OCI-M1 (cell line): ENCODE results near the gene SPRED1.
A peak's percentile ranks its signal among the peaks of the same experiment; 100 is the strongest.
"Not testable (repeated sequence)": the region's sequence is repeated elsewhere in the genome, so short reads cannot be mapped to it uniquely, and the experiment has no call there.

Source experiments
- DNase-seq: peaks from one replicate; lab custom pipeline; 2025; lab: John Stamatoyannopoulos, UW

Gene SPRED1

GRCh38 chr15:38237021-38237420 is 15.6 kb upstream of the SPRED1 start:
- not testable (repeated sequence) for DNase-seq

GRCh38 chr15:38238311-38238710 is 14.3 kb upstream of the SPRED1 start:
- no peak for DNase-seq

- no peak for DNase-seq
Measured at GRCh38 chr15:38242055-38242454, 10.6 kb upstream of the SPRED1 start.

- no peak for DNase-seq
Measured at GRCh38 chr15:38243278-38244055, 9.2 kb upstream of the SPRED1 start.

- DNase-seq, result no peak
Measured at GRCh38 chr15:38247336-38247735, 5.3 kb upstream of the SPRED1 start.

GRCh38 chr15:38253351-38253781 is 730 bp downstream of the SPRED1 start:
- peak; percentile 71 for DNase-seq

- DNase-seq, result peak; percentile 91
Measured at GRCh38 chr15:38254051-38254883, 1.6 kb downstream of the SPRED1 start.

- DNase-seq, result peak; percentile 39
Measured at GRCh38 chr15:38255690-38256089, 3.1 kb downstream of the SPRED1 start.

GRCh38 chr15:38257676-38258075 is 5.0 kb downstream of the SPRED1 start:
- DNase-seq, result peak; percentile 38

- no peak for DNase-seq
Measured at GRCh38 chr15:38259134-38259533, 6.5 kb downstream of the SPRED1 start.

- no peak for DNase-seq
Measured at GRCh38 chr15:38260077-38260476, 7.4 kb downstream of the SPRED1 start.

- no peak for DNase-seq
Measured at GRCh38 chr15:38263251-38263650, 10.6 kb downstream of the SPRED1 start.

- no peak for DNase-seq
Measured at GRCh38 chr15:38263996-38264395, 11.4 kb downstream of the SPRED1 start.

- DNase-seq, result no peak
Measured at GRCh38 chr15:38266247-38266986, 13.8 kb downstream of the SPRED1 start.

GRCh38 chr15:38267421-38268022 is 14.9 kb downstream of the SPRED1 start:
- no peak for DNase-seq

GRCh38 chr15:38271144-38271543 is 18.5 kb downstream of the SPRED1 start:
- no peak for DNase-seq

GRCh38 chr15:38271895-38272294 is 19.3 kb downstream of the SPRED1 start:
- no peak for DNase-seq

GRCh38 chr15:38272431-38272830 is 19.8 kb downstream of the SPRED1 start:
- DNase-seq, result not testable (repeated sequence)

- DNase-seq, result no peak
Measured at GRCh38 chr15:38274135-38274534, 21.5 kb downstream of the SPRED1 start.

- no peak for DNase-seq
Measured at GRCh38 chr15:38275959-38276358, 23.3 kb downstream of the SPRED1 start.

GRCh38 chr15:38277281-38277680 is 24.6 kb downstream of the SPRED1 start:
- not testable (repeated sequence) for DNase-seq

- no peak for DNase-seq
Measured at GRCh38 chr15:38281031-38281430, 28.4 kb downstream of the SPRED1 start.
